Prostate gland (tissue), 1 donor: ENCODE measurements around the gene KIF12.

Experiments
- POLR2A ChIP-seq: fragments of 450-650 bp; IDR thresholded peaks from one replicate; pipeline ENCODE4 v1.6.1; 2016; ENCODE audit warnings: antibody characterized with exemption, mild to moderate bottlenecking
- POLR2AphosphoS5 ChIP-seq: sonication (generic); formaldehyde crosslinking; IDR thresholded peaks from one replicate; pipeline ENCODE4 v1.6.1; 2017; ENCODE audit warnings: antibody characterized with exemption

DNA sequence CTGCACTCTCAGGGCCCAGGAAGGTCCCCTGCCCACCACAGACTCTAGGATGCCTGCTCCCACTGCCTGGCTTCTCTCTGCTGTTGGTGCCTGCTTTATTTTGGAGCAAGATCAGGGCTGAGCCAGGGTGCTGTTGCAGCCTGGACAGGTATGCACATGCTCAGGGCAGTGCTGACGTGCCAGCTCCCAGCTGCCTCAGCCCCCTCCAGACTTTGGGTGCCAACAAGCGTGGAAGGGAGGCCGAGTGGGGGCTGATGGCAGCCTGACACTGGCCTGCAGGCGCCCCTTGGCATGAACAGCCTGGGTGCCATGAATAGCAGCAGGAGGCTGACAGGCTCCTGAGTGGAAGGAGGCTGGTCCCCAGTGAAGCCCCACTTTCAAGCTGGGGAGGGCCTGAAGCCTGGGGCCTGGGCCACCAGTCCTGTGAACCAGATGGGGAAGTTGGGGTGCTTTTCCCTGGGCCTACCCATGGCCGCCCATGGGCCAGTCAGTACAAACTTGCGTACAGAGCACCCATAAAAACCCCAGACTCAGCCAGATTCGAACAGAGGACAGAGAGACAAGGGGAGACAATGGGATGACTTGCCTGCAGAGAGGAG is 27.8 kb downstream of the KIF12 start:
- TF ChIP-seq POLR2AphosphoS5 (no peak), POLR2A (no peak)
